ENCODE data around the gene ZNF791.

DNA sequence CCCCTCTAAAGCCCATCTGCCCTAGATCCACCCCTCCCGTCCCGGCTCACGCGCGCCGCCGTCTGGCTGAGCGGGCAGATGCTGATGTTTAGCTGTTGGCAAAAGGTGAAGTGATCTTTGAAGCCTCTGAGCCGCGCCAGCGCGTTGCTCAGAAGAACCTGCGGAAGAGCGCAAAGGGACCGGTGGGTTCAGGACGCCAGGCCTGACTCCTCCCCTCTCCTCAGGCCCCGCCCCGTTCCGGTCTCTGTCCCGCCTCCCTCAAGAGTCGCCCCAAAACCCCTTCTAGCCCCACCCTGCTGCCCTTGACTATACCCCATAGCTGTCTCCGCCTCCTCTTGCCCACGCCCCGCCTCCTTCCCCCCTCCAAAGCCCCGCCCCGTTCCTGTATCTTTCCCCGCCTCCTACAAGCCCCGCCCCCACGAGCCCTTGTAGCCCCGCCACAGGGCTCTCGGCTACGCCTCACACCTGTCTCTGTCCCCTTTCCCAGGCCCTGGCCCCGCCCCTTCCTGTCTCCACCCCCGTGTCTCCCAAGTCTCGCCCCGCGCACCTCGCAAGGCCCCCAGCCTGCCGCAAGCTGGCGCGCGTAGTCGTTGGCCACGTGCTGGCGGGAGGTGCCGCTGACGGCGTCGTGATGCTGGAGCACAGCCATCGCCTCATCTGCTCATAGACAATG is 46.3 kb downstream of the ZNF791 start:
- TF ChIP-seq, protein P1, sequence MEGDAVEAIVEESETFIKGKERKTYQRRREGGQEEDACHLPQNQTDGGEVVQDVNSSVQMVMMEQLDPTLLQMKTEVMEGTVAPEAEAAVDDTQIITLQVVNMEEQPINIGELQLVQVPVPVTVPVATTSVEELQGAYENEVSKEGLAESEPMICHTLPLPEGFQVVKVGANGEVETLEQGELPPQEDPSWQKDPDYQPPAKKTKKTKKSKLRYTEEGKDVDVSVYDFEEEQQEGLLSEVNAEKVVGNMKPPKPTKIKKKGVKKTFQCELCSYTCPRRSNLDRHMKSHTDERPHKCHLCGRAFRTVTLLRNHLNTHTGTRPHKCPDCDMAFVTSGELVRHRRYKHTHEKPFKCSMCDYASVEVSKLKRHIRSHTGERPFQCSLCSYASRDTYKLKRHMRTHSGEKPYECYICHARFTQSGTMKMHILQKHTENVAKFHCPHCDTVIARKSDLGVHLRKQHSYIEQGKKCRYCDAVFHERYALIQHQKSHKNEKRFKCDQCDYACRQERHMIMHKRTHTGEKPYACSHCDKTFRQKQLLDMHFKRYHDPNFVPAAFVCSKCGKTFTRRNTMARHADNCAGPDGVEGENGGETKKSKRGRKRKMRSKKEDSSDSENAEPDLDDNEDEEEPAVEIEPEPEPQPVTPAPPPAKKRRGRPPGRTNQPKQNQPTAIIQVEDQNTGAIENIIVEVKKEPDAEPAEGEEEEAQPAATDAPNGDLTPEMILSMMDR (optimal IDR thresholded peaks at IDR 0.05 in 1 of 3, IDR thresholded peaks at IDR 0.05 in 1 of 3, conservative IDR thresholded peaks at IDR 0.05 in 1 of 3; ENCODE audit: extremely low read depth in 1 of 3, insufficient read depth in 2 of 3, low read length in 3 of 3), result no peak
- no peak for TF ChIP-seq EZH2 (IDR thresholded peaks at IDR 0.05; ENCODE audit: low read length)
